Gastrocnemius medialis (tissue), 4 donors: ENCODE measurements around the gene BCDIN3D. TPM values are rescaled to one million over a fixed set of nuclear protein-coding genes. Genes with fewer than 3 reads are reported as not detected.

Source experiments
- ATAC-seq, 2 donors: fragments of 150-250 bp; one replicate each; pipeline ENCODE4 v1.9.1; 2016
- DNase-seq, 2 donors: peaks; one replicate each; pipeline ENCODE4 v3.0.0-alpha.2; 2019
- H3K27ac ChIP-seq, 4 donors: fragments of 200-600 bp; sonication (generic); 1 replicate in 1 of 4; 2 replicates in 3 of 4; pipeline ENCODE4 v1.5.1; 2016 to 2018; ENCODE audit warnings: mild to moderate bottlenecking in 2 of 4, moderate library complexity in 1 of 4
- H3K27me3 ChIP-seq, 3 donors: fragments of 200-600 bp; sonication (generic) in 2 of 3; 1 replicate in 1 of 3; 2 replicates in 2 of 3; pipeline versions ENCODE4 v1.5.1 to v1.6.0; 2016 to 2019; ENCODE audit warnings: mild to moderate bottlenecking in 1 of 3, moderate library complexity in 1 of 3
- H3K36me3 ChIP-seq, 2 donors: fragments of 200-600 bp; sonication (generic) in 1 of 2; one replicate each; pipeline ENCODE4 v1.5.1; 2017 to 2018
- H3K4me1 ChIP-seq, 2 donors: fragments of 200-600 bp; sonication (generic) in 1 of 2; one replicate each; pipeline ENCODE4 v1.5.1; 2016 to 2017; ENCODE audit warnings: mild to moderate bottlenecking in 2 of 2
- H3K4me3 ChIP-seq, 4 donors: fragments of 200-600 bp; sonication (generic) in 3 of 4; 1 replicate in 1 of 4; 2 replicates in 3 of 4; pipeline ENCODE4 v1.5.1; 2016 to 2019; ENCODE audit warnings: mild to moderate bottlenecking in 2 of 4
- H3K9me3 ChIP-seq, 3 donors: fragments of 200-600 bp; sonication (generic) in 2 of 3; 1 replicate in 1 of 3; 2 replicates in 2 of 3; pipeline ENCODE4 v1.5.1; 2016 to 2019
- CTCF ChIP-seq, 5 experiments: fragments of 450-650 bp in 3 of 5; fragments of 200-600 bp in 2 of 5; sonication (generic) in 2 of 5; IDR thresholded peaks in 4 of 5; conservative IDR thresholded peaks in 1 of 5; 1 replicate in 4 of 5; 2 replicates in 1 of 5; pipeline ENCODE4 v1.5.1; 2016 to 2019; ENCODE audit warnings: antibody characterized with exemption in 5 of 5, mild to moderate bottlenecking in 3 of 5, moderate library complexity in 3 of 5
- POLR2A ChIP-seq, 2 donors: fragments of 450-650 bp; IDR thresholded peaks; one replicate each; pipeline ENCODE4 v1.6.1; 2017; ENCODE audit warnings: antibody characterized with exemption in 2 of 2, mild to moderate bottlenecking in 2 of 2, moderate library complexity in 2 of 2
- in situ Hi-C, 4 donors: fragments of 200-750 bp; cut with MboI; loops; one replicate each; pipeline versions ENCODE4 v1.15.0 to v1.8.0; 2017; ENCODE audit warnings: low sequenced_read_pairs in 4 of 4
- intact Hi-C: fragments of 100-400 bp; cut with DNase I; formaldehyde crosslinking; loops from one replicate; pipeline ENCODE4 v1.15.1; 2023; ENCODE audit warnings: low total_unique reads
- total RNA-seq, 4 donors: library from RNA; depleted of rRNA; stranded (reverse); fragments of >200 nt; gene quantifications; one replicate each; pipeline versions ENCODE4 v1.1.0 to v1.2.3, GENCODE V29; 2016

Gene BCDIN3D
- total RNA-seq, 4 donors from 2014 or later: 1.2 to 2.7 (median 2.3) TPM

- intact Hi-C loops (no loop called here), in situ Hi-C loops (no loop called here)
- H3K27ac ChIP-seq: peak overlapping the region; percentile 66 to 77 (median 76)
- peak; percentile 40 to 46 for ATAC-seq
- no peaks in the 10 kb centered on the region for H3K27me3 ChIP-seq
- TF ChIP-seq POLR2A (IDR thresholded peaks at IDR 0.05): no peak
- no peak for TF ChIP-seq CTCF (IDR thresholded peaks at IDR 0.05 in 4 of 5, conservative IDR thresholded peaks at IDR 0.05 in 1 of 5)
- H3K4me3 ChIP-seq: peak overlapping the region in 2 of 4 donors; percentile 15 to 27
- DNase-seq: peak; percentile 27 to 50
- H3K36me3 ChIP-seq: peaks cover 0 to 20% of the 10 kb centered on the region in 2 donors
- H3K4me1 ChIP-seq: peaks cover 32 to 35% of the 10 kb centered on the region in 2 donors
- H3K9me3 ChIP-seq: no peaks in the 10 kb centered on the region
Observed at GRCh38 chr12:49808686-49809380, 34.1 kb downstream of the BCDIN3D start.

GRCh38 chr12:49807991-49808580 is 34.8 kb downstream of the BCDIN3D start:
- no peak for ATAC-seq
- H3K4me3 ChIP-seq: no peak overlapping the region
- peaks cover 29 to 35% of the 10 kb centered on the region in 2 donors for H3K4me1 ChIP-seq

GRCh38 chr12:49806877-49807276 is 36.0 kb downstream of the BCDIN3D start:
- ATAC-seq (no peak), DNase-seq (no peak)
- peaks cover 0 to 27% of the 10 kb centered on the region in 2 donors for H3K36me3 ChIP-seq
- peaks cover 26 to 35% of the 10 kb centered on the region in 2 donors for H3K4me1 ChIP-seq
- TF ChIP-seq POLR2A (IDR thresholded peaks at IDR 0.05) (no peak), CTCF (IDR thresholded peaks at IDR 0.05 in 4 of 5, conservative IDR thresholded peaks at IDR 0.05 in 1 of 5) (no peak)
- H3K4me3 ChIP-seq: no peak overlapping the region
- H3K9me3 ChIP-seq: no peaks in the 10 kb centered on the region
- no peaks in the 10 kb centered on the region for H3K27me3 ChIP-seq
- intact Hi-C loops (no loop called here), in situ Hi-C loops (no loop called here)
- no peak overlapping the region for H3K27ac ChIP-seq

More at GRCh38 chr12:49807991-49808580, 34.8 kb downstream of the BCDIN3D start:
- Histone ChIP-seq H3K9me3 (no peaks in the 10 kb centered on the region), H3K36me3 (peaks cover 0 to 25% of the 10 kb centered on the region in 2 donors), H3K27ac (peak overlapping the region; percentile 66 to 77 (median 76)), H3K27me3 (no peaks in the 10 kb centered on the region)
- intact Hi-C loops (no loop called here), in situ Hi-C loops (no loop called here)
- DNase-seq: no peak
- TF ChIP-seq POLR2A (IDR thresholded peaks at IDR 0.05) (no peak), CTCF (IDR thresholded peaks at IDR 0.05 in 4 of 5, conservative IDR thresholded peaks at IDR 0.05 in 1 of 5) (no peak)

GRCh38 chr12:49806321-49806813 is 36.5 kb downstream of the BCDIN3D start:
- Histone ChIP-seq H3K27me3 (no peaks in the 10 kb centered on the region), H3K27ac (no peak overlapping the region), H3K4me1 (peaks cover 27 to 34% of the 10 kb centered on the region in 2 donors), H3K9me3 (no peaks in the 10 kb centered on the region), H3K4me3 (no peak overlapping the region), H3K36me3 (peaks cover 0 to 27% of the 10 kb centered on the region in 2 donors)
- in situ Hi-C loops: no loop called here
- DNase-seq: no peak
- no peak for ATAC-seq
- TF ChIP-seq POLR2A (IDR thresholded peaks at IDR 0.05) (no peak), CTCF (IDR thresholded peaks at IDR 0.05 in 4 of 5, conservative IDR thresholded peaks at IDR 0.05 in 1 of 5) (no peak)
- intact Hi-C loops: no loop called here
